B cell (primary cell): ENCODE measurements around the gene ENTREP3.

Experiments
- CTCF ChIP-seq: fragments of 200-600 bp; IDR thresholded peaks from one replicate; pipeline ENCODE4 v1.8.0; 2022; ENCODE audit warnings: antibody characterized with exemption, mild to moderate bottlenecking
- EZH2 ChIP-seq: IDR thresholded peaks from 2 replicates; pipeline ENCODE4 v1.6.1; 2012; ENCODE audit warnings: borderline replicate concordance, low read depth, mild to moderate bottlenecking, moderate library complexity, low read length; ENCODE audit not compliant: insufficient read depth, poor library complexity, severe bottlenecking

- TF ChIP-seq EZH2 = no peak
- no peak for TF ChIP-seq CTCF
Observed at GRCh38 chr1:155228096-155228427, 27.2 kb downstream of the ENTREP3 start.
